Fibroblast of skin of right biceps (primary cell): Measurements from ENCODE around the gene KIAA1614.

Source experiments
- DNase-seq: peaks from one replicate; pipeline ENCODE4 v3.0.0-alpha.2; 2013

Gene KIAA1614

DNA sequence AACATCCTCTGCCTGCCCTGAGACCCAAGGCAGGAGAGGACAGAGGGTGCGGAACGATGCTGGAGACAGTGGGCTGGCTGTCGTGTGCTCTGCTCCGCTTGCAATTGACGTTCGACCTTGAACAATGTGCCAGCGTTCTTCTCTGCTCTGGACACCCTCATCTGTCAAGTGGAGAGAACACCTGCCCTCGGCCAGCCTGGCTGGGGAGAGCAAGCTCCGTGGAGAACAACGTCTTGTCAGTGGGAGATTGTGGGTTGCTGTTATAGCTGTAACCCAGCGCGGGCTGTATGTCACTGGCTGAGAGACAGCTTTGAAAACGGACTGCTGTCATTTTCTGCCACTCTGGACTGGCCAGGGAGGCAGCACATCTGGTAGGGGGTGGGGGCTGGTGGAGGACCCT lies 14.7 kb downstream of the KIAA1614 start:
- no peak for DNase-seq

DNA sequence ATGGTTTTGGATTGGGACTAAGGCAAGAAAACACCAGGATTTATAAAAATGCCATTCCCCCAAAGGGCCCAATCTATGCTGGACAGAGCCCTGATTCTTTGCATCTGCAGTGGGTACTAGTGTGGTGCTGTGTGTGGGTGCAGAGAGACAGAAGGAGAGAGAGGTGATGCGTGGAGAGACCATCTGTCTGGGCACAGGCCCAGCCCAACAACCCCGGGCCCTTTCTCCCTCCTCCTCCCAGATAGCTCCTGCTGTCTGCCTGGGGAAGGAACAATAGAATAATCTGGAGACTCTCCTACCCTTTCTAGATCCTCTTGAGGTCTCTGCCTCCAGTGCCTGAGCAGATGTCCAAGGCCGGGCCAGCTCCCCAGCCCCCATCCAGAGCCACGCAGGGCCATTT lies 15.1 kb downstream of the KIAA1614 start:
- no peak for DNase-seq

DNA sequence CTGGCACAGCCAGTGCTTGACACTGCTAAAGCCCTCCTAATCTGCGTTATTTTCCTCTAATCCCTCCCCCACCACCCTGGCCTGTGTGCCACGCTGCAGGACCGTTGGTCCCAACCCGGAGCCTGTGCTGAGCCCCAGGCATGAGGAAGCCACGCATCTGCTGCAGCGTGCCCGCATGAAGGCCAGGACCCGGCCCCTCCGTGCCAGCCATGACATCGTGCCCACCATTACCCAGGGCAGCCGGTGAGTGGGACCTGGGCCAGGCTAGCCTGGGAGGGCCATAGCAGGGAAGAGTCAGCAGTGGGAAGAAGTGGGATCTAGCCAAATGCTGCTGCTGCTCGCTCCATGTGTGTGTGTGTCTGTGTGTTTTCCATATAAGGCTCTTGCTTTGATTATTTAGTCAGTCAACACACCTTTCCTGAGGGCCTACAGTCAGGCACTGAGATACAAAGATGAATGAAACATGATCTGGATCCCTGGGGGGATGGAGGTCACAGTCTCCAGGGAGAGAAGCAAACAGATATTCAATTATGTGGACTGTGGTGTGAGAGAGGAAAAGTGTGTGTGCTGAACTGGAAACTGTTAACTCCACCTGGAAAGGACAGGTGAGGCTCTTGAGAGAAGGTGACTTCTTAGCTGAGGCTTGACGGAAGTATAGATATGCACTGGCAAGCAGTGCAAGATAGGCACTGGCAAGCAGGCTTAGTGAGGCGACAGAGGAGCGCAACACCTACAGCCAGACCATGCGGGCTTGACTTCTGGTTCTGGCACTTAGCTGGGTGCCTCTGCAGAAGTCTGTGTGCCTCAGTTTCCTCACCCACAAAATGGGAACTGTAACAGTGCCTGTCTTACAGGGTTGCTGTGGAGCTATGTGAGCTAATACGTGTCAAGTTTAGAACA lies 15.9 kb downstream of the KIAA1614 start:
- no peak for DNase-seq

DNA sequence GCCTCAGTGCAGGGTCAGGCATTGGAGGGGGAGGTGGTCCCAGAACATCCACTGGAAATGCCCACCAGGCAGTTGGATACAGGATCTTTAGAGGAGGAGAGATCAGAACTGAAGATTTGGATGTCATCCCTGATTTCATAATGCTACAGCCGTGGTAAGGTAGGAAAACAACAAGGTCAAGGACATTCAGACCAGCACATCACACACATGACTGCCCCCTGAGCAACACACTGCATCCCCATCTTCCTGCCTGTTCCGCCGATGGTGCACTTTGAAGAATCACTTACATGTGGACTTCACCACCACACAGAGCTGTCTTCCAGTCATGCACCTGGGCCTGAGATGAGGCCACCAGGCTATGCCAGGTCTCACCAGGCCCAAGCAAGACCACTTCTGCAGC lies 16.7 kb downstream of the KIAA1614 start:
- no peak for DNase-seq

DNA sequence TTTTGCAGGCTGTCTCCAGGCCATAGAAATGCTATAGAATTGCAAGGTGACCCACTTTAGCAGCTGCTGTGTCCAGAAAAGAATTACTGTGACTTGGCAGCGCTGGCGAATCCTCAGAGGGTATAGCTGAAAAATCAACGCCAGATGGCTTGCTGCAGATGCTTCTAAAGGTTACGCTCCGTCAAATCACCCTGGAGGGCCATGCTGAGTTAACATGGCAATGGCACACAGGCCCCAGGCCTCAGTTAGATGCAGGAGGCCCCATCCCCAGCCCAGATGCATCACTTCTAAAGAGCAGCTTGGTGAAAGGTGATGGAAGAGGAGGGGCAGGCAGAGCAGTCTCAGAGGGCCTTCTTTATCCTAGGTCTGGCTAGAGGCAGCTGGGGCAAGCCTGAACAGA lies 18.0 kb downstream of the KIAA1614 start:
- DNase-seq: no peak

DNA sequence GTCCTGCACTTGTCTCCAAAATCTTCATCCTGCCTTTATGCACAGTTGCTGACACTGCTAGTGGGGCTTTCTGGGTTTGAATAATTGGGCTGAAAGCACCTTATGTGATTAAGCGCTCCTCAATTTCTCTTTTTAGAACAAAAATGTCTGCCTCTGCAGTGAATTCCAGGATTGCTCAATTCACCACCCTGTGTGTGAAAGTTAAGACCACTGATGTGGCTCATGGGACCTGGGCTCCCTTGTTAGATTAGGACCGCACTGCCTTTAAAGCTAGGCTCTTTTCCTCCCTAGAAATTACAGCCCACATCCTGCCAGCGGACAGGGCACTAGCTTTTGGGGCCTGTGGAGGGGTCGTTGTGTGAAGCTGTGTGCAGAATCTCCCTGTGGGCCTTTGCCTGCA lies 18.8 kb downstream of the KIAA1614 start:
- DNase-seq: no peak

DNA sequence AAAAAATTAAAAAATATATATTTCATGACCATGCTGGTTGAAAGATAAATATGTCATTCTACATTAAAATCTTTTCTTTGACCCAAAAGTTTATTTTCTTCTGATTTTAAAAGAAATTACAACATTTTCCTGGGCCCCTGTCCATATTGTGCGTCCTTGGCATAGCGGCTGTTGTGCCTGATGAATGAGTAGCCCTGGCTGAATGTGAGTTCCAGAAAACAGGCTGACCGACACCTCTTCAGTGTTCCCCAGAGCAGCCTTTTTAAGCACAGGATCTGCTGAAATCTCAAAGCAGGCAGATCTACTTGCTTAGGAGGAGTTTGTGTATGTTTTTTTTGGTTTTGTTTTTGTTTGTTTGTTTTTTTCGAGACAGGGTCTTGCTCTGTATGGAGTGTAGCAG lies 19.7 kb downstream of the KIAA1614 start:
- no peak for DNase-seq

DNA sequence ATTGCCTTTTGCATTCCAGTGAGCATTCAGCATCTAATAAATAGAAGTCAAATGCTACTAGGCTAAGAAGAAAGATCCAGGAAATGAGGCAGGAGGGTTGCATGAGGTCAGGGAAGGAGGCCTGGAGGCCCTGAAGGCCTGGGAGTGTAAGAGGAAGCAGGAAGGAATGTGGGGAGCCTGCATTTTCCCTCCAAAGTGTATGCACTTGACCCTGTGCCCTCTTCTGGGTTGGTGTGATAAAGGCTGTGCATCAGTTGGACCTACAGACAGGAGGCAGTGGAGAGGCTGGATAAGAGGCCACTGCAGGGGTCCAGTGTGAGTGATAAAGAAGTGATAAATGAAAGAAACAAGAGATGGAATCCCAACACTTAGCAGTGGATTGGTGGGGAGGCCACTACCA lies 20.4 kb downstream of the KIAA1614 start:
- DNase-seq: no peak

DNA sequence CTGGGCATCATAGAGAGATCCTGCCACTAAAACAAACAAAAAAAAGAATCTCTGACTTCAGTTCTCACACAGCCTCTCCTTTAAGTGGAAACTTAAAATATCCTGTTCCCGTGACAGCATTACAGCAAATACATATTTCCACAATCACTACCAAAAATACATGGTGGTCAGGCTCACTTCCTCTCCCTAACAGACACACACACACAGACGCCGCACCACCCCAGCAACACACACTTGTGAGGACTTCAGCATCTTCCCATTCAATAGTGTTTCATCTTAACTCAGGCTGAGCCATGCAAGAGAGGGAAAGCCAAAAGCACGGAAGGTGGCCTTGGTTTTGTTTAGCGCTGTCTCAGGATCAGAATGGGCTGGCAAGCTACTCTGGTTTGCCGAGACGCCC lies 21.9 kb downstream of the KIAA1614 start:
- DNase-seq: no peak

DNA sequence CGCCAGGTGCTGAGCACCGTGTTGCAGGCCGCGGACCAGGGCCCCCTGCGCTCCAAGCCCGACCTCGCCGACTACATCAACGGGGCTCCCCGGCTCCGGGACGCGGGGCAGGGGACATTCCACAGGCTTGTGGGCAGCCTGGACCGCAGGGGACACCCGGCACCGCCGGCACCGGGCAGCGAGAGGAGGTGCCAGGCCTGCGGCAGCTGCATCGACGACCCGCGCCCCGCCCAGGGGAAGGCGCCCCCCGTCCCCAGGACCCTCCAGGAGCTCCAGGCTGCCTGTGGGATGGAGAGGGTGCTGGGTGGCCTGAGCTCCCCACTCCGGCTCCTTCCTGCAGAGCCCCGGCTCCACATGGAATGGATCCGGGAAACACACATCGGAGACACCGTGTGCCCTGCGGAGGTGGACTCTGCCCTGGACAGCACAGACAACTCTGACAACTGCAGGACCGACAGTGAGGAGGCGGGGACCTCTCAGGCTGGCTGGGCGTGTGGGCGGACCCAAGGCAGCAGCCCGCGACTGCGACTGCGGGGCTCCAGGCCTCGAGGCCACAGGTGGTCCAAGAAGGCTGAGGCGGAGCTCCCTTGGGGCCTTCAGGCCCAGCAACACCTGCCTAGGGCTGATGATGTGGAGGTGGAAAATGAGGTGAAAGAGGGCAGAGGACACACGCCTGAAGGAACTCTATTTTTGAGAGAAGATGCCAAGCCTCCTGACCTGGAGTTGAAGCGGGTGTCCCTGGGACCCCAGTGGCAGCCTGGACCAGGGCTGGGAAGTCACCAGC lies 22.8 kb downstream of the KIAA1614 start:
- DNase-seq: no peak

DNA sequence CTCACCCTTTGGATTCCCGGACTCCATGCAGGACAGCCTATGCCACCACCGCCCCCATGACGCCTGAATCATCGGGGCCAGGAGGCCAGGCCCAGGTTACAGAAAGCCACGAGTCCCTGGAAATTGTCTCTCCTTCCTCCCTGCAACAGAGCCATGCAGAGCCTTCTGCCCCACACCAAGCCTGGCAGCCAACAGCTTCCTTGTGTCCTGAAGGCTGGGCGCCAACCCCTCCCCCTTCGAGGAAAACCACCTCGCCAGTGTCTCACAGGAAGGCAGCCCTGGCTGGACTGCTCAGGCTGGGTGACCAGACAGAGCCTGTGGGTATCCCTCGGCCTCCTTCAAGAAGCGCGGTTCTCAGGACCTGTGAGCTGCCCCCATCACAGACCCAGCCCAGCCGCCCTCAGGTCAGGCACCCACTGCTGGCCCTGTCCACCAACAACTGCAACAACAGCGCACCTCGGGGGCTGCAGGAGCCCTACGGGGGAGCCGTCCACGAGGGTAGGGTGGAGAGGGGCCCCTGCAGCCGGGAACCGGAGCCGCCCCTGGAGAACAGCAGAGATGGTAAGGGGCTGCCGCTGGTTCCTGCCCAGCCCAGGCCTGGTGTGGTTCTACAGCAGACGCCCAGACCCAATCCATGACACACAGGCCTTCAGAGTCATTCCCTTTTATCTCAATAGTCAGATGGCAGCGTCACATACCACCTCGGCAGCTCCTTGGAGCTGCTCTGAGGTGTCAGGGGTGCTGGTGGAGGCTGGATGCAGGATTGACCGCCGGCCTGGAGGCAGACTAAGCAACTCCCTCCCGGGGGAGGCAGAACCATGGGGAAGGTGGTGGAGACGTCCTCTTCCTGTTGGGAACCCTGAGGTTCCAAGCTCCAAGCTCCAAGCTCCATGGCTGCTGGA lies 23.7 kb downstream of the KIAA1614 start:
- DNase-seq: no peak

DNA sequence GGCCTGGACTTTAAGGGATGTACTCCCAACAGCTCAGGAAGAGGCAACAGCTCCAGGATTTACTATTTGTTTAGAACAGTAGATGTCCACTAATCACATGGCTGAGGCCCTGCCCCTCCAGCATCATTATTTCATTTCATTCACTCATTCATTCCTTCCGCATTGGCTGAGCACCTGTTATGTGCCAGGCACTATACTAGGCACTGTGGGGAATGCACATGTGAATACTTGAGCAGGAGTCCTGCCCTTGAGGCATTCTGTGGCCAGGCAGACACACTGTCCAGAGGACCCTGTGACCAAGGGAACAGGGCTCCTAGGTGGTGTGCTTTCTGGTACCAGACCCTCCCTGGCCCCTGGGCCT lies 24.3 kb downstream of the KIAA1614 start:
- no peak for DNase-seq

DNA sequence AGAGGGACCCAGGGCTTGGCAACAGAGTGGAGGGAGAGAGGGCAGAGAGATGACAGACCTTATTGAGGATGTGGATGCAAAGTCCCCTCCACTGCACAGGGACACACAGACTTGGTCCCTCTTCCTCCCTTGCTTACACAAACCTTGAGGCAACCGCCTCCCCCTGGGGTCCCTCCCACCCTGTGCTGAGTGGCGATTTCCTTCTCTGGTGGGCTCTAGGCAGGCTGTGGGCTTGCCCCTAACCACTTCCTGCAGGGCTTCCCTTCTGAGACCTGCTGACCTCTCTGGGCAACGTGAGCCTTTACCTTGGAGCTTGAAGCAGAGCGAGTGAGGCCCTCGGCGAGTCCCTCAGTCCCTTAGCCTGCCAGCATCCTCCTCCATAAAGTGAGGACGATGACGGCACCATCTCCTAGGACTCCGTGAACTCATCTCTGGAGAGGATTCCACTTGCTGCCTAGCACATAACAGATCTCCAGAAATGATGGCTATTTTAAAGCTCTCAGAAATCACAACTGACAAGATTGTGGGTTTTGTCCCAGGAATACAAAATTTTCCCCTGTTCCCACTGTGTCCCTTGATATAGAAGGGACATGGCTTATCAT lies 25.0 kb downstream of the KIAA1614 start:
- DNase-seq: no peak

DNA sequence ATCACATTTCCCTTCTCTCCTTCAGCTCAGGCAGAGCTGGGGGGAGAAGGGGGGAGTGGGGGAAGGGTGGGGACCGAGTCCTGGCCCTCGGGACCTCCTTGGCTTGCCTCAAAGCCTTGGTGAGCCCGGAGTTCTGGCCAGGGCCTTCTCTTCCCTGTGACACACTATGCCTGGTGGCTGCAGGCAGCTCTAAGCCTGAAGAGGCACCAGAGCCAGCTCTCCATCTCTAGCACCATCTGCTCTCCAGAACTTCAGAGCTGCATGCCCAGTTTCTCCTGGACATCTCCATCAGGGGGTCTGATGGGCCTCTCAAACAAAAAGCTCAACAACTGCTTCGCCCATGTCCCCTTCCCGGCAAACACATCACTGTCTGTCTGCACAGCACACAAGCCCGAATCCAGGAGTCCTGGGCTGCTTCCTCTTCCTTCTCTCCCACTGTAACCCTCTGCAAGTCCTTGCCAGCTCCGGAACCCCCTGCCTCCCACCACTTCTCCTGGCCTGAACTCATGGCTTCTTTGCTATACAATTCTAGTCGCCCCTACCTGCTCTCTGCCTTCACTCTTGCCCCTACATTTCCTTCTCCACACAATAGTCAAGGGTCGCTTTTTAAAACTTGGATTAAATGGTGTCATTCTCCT lies 26.5 kb downstream of the KIAA1614 start:
- no peak for DNase-seq

DNA sequence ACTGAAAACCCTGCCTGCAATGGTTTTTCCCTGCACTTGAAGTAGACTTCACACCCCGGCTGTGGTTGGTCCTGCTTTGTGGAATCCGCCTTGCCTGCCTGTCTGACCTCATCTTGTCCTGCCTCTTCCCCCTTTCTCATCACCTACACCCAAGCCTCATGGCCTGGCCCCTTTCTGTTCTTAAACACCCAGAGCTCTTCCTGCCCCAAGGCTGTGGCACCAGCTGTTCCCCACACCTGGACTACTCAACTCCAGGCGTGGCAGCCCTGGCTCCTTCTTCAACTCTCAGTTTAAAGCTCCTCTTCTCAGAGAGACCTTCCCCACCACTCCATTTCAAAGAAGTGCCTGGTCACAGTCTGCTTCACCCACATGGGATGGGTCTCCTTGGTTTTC lies 27.0 kb downstream of the KIAA1614 start:
- DNase-seq: no peak

DNA sequence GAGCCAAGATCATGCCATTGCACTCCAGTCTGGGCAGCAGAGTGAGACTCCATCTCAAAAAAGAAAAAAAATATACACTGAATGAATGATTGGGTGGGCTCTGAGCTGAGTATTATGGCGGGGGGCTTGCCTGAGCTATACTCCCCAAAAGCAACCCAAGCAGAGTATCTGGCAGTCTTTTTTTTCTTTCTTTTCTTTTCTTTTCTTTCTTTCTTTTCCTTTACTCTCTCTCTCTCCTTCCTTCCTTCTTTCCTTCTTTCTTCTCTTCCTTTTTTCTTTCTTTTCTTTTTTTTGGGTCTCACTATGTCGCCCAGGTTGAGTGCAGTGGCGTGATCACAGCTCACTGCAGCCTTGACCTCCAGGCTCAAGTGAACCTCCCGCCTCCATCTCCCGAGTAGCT lies 27.7 kb downstream of the KIAA1614 start:
- DNase-seq: no peak

DNA sequence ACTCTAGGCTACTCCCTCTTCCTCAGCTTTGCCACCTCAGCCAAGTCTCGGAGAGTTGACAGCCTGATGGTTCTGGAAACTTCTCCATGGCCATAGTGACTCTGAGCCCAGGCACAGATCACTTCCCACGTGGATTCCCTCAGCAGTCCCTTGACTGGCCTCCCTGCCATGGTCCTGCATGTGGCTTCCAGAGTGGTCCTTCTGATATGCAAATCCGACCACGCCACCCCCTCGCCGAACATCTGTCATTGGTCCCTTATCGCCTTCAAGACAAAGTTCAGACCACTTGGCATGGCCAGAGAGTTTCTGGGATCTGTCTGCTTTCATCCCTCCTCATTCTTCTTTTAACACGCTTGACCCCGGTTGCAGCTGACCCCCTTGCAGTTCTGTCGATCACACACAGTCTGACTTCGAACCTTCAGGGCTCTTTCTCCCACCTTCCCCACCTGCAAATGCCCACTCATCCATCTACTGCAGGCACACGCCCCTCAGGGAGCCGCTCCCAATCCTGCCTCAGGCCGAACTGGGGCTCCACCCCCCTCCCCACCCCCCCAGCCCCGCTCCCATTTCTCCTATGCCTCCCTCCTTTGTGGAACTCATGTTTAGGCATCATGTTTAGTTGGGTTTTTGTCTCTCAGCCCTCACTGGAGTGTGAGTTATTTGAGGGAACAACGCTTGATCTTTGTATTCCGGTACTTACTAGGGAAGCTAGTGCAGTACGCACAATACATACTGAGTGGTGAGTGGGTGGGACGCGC lies 29.0 kb downstream of the KIAA1614 start:
- DNase-seq: no peak

DNA sequence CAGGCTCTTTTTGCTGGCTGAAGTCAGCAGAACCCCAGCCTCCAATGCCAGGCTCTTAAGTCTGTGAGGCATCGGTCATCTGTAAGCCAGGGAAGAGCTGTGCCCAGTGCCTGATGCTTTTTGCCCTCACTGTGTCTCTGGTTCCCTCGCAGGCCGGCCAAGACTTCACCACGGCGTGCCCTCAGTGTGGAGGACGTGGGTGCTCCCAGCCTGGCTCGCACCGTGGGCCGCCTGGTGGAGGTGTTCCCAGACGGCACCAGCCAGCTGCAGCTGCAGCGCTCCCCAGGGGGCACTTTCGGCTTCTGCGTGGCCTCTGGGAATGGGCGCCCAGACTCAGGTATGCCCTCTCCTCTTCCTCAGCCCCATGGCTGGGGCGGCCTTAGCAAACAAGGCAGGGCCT lies 32.5 kb downstream of the KIAA1614 start:
- DNase-seq: no peak

DNA sequence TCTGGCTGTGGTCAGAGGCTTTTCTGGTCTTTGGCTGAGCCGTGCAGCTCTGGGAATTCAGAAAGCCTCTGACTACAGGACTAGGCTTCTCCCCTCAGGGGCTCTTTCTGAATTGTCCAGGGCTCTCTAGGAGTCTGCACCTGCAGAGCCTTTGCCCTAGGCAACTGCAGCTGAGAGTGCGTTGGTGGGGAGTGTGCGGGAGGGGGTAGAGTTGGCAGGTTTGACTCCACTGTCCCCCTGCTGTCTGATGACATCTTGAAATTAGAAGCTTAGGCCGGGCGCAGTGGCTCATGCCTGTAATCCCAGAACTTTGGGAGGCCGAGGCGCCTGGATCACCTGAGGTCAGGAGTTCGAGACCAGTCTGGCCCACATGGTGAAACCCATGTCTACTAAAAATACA lies 32.9 kb downstream of the KIAA1614 start:
- no peak for DNase-seq

DNA sequence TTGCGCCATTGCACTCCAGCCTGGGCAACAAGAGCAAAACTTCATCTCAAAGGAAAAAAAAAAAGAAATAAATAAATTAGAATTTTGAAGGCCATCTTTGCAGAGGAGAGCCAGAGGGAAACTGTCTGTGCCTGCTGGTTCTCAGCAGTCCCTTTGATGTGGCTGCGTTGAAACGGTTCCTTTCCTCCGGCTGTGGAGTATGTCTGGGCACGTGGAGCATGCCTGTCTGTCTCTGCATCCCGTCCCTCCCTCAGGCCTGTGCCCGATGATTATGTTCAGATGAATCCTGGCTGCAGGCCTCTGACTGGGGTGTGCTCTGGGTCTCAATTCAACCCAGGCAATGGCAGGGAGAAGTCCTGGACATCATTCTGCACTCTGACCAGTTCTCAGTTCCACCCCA lies 33.4 kb downstream of the KIAA1614 start:
- DNase-seq: no peak
